Activated T-cell treated with anti-CD3 and anti-CD28 coated beads for 24 hours (primary cell): ENCODE measurements around the gene NR2F1-AS1.

Experiments
- DNase-seq: peaks from one replicate; pipeline ENCODE4 v3.0.0-alpha.2; 2020; ENCODE audit warnings: low read depth

The NR2F1-AS1 gene

GRCh38 chr5:93580927-93581445, at the start of gene NR2F1-AS1:
Gene NR2F1-AS1 (minus strand): TSS chr5:93581219.
- no peak for DNase-seq

- no peak for DNase-seq
Measured at GRCh38 chr5:93626801-93627200, 45.8 kb upstream of the NR2F1-AS1 start.

GRCh38 chr5:93623153-93623552, 42.1 kb upstream of the NR2F1-AS1 start:
- no peak for DNase-seq

- DNase-seq = no peak
Measured at GRCh38 chr5:93622240-93622885, 41.3 kb upstream of the NR2F1-AS1 start.

- DNase-seq = no peak
Measured at GRCh38 chr5:93621327-93621798, 40.3 kb upstream of the NR2F1-AS1 start.

GRCh38 chr5:93620487-93621326, 39.7 kb upstream of the NR2F1-AS1 start:
- DNase-seq = peak; percentile 32

GRCh38 chr5:93616538-93617174, 35.6 kb upstream of the NR2F1-AS1 start:
- DNase-seq = no peak

- no peak for DNase-seq
Measured at GRCh38 chr5:93612855-93613243, 31.8 kb upstream of the NR2F1-AS1 start.

GRCh38 chr5:93611976-93612854, 31.2 kb upstream of the NR2F1-AS1 start:
- DNase-seq = no peak

- DNase-seq = no peak
Measured at GRCh38 chr5:93611273-93611975, 30.4 kb upstream of the NR2F1-AS1 start.

GRCh38 chr5:93610581-93611272, 29.7 kb upstream of the NR2F1-AS1 start:
- DNase-seq = no peak

- DNase-seq = no peak
Measured at GRCh38 chr5:93609762-93610161, 28.7 kb upstream of the NR2F1-AS1 start.

GRCh38 chr5:93608855-93609254, 27.8 kb upstream of the NR2F1-AS1 start:
- no peak for DNase-seq

GRCh38 chr5:93607367-93608258, 26.6 kb upstream of the NR2F1-AS1 start:
- no peak for DNase-seq

- no peak for DNase-seq
Measured at GRCh38 chr5:93606382-93606752, 25.3 kb upstream of the NR2F1-AS1 start.

GRCh38 chr5:93604644-93605515, 23.9 kb upstream of the NR2F1-AS1 start:
- DNase-seq = no peak

- no peak for DNase-seq
Measured at GRCh38 chr5:93603793-93604643, 23.0 kb upstream of the NR2F1-AS1 start.
